OCI-LY7 (cell line): ENCODE results near the gene RGS4. TPM values are rescaled to one million over a fixed set of nuclear protein-coding genes. Genes with fewer than 3 reads are reported as not detected.

Source experiments
- BruUV-seq: library from RNA; stranded (reverse); fragments of 400-500 nt; replicated peaks from 2 replicates; lab custom pipeline; 2021; lab: Mats Ljungman, UMichigan
- CTCF ChIA-PET: fragments of 300-600 bp; sonication (Branson Sonifier 250); formaldehyde crosslinking; loops from one replicate; lab custom pipeline; 2022; ENCODE audit warnings: antibody characterized with exemption; ENCODE audit not compliant: unreplicated experiment; lab: Charles Lee
- POLR2A ChIA-PET: fragments of 300-600 bp; sonication (Branson Sonifier 250); formaldehyde crosslinking; loops from one replicate; lab custom pipeline; 2022; ENCODE audit warnings: antibody characterized with exemption; lab: Charles Lee
- DNase-seq: peaks from one replicate; pipeline ENCODE4 v3.0.0-alpha.2; 2015; ENCODE audit warnings: low spot score
- H2AFZ ChIP-seq: fragments of 200-600 bp; sonication (generic), shearing (Covaris generic); 2 replicates; pipeline ENCODE4 v1.6.1; 2014; ENCODE audit warnings: mild to moderate bottlenecking, antibody characterized with exemption, low read length, moderate library complexity
- H3K27ac ChIP-seq: fragments of 200-600 bp; sonication (generic); 2 replicates; pipeline ENCODE4 v1.5.1; 2014; ENCODE audit warnings: mixed run types, low read depth, mild to moderate bottlenecking, moderate library complexity, low read length, inconsistent platforms; ENCODE audit not compliant: poor library complexity, severe bottlenecking
- H3K36me3 ChIP-seq: fragments of 200-600 bp; sonication (generic); 2 replicates; pipeline ENCODE4 v1.6.1; 2014; ENCODE audit warnings: mild to moderate bottlenecking, antibody characterized with exemption, low read length, moderate library complexity, mixed read lengths; ENCODE audit not compliant: insufficient read depth
- H3K4me1 ChIP-seq: fragments of 200-600 bp; sonication (generic); 2 replicates; pipeline ENCODE4 v1.5.1; 2014; ENCODE audit warnings: mild to moderate bottlenecking, low read length; ENCODE audit not compliant: insufficient read depth, poor library complexity, severe bottlenecking
- H3K4me2 ChIP-seq: fragments of 200-600 bp; sonication (generic); 2 replicates; pipeline ENCODE4 v1.6.1; 2014; ENCODE audit warnings: mild to moderate bottlenecking, low read length
- H3K4me3 ChIP-seq: fragments of 200-600 bp; sonication (generic); 2 replicates; pipeline ENCODE4 v1.5.1; 2014; ENCODE audit warnings: mild to moderate bottlenecking, low read depth, low read length; ENCODE audit not compliant: poor library complexity, severe bottlenecking
- H3K79me2 ChIP-seq: fragments of 200-600 bp; sonication (generic); 2 replicates; pipeline ENCODE4 v1.6.1; 2016; ENCODE audit warnings: low read depth, mild to moderate bottlenecking, low read length, moderate library complexity, mixed read lengths; ENCODE audit not compliant: insufficient read depth
- H3K9me2 ChIP-seq: fragments of 200-600 bp; sonication (generic); 2 replicates; pipeline ENCODE4 v1.6.1; 2016; ENCODE audit warnings: mild to moderate bottlenecking, low read length, mixed read lengths; ENCODE audit not compliant: insufficient read depth
- H3K9me3 ChIP-seq: fragments of 200-600 bp; sonication (generic); 2 replicates; pipeline ENCODE4 v1.6.1; 2014; ENCODE audit warnings: mild to moderate bottlenecking, mixed run types, low read length, mixed read lengths
- H4K20me1 ChIP-seq: fragments of 200-600 bp; sonication (generic); 2 replicates; pipeline ENCODE4 v1.6.1; 2014; ENCODE audit warnings: mild to moderate bottlenecking, antibody characterized with exemption, low read length, moderate library complexity, mixed read lengths; ENCODE audit not compliant: insufficient read depth
- CTCF ChIP-seq: fragments of 200-600 bp; sonication (generic); conservative IDR thresholded peaks from 2 replicates; pipeline ENCODE4 v1.5.1; 2014; ENCODE audit warnings: mild to moderate bottlenecking, antibody characterized with exemption, low read length, moderate library complexity, mixed read lengths
- EZH2phosphoT487 ChIP-seq: fragments of 200-600 bp; sonication (generic); IDR thresholded peaks from 2 replicates; pipeline ENCODE4 v1.6.1; 2018; ENCODE audit warnings: low read depth, borderline replicate concordance, mild to moderate bottlenecking, mixed run types, antibody characterized with exemption, low read length, moderate library complexity, mixed read lengths
- intact Hi-C: fragments of 100-400 bp; cut with micrococcal nuclease; formaldehyde crosslinking; loops from one replicate; pipeline ENCODE4 v1.10.0; 2022; ENCODE audit not compliant: unreplicated experiment
- total RNA-seq, 2 experiments: library from RNA; depleted of rRNA in 1 of 2; stranded (reverse); fragments of >200 nt in 1 of 2; shearing (Covaris generic) in 1 of 2; gene quantifications; 2 replicates each; pipeline ENCODE4 v1.2.3, GENCODE V29; 2014 to 2022

Gene RGS4
- total RNA-seq, 2 experiments from 2014 or later, result not detected

- BruUV-seq, result no TSS peak
- Histone ChIP-seq H3K4me1 (no peaks in the 10 kb centered on the region), H3K4me3 (no peak overlapping the region), H3K36me3 (no peaks in the 10 kb centered on the region), H3K4me2 (no peak overlapping the region), H4K20me1 (no peaks in the 10 kb centered on the region), H3K9me3 (no peaks in the 10 kb centered on the region), H2AFZ (no peak overlapping the region), H3K79me2 (no peaks in the 10 kb centered on the region), H3K27ac (no peak overlapping the region), H3K9me2 (no peaks in the 10 kb centered on the region)
- ChIA-PET CTCF (no interaction called here), POLR2A (interaction anchor here (0.6 kb wide), 2 partner anchors 48 to 1334 kb away, joined by 3 to 5 read pairs; no protein-coding TSS in a partner anchor)
- no peak for TF ChIP-seq CTCF
- no peak for TF ChIP-seq EZH2phosphoT487
- DNase-seq, result no peak
- intact Hi-C loops, result no loop called here
Observed at GRCh38 chr1:163090321-163090945, 21.3 kb downstream of the RGS4 start.

GRCh38 chr1:163093169-163093568, 24.0 kb downstream of the RGS4 start:
- no peak for DNase-seq
- ChIA-PET POLR2A (interaction anchor here (0.7 kb wide), 1 partner anchor 795 kb away, joined by 3 read pairs; no protein-coding TSS in a partner anchor), CTCF (no interaction called here)
- Histone ChIP-seq H3K4me3 (no peak overlapping the region), H3K9me2 (no peaks in the 10 kb centered on the region), H2AFZ (no peak overlapping the region), H3K4me2 (no peak overlapping the region), H3K27ac (no peak overlapping the region), H4K20me1 (no peaks in the 10 kb centered on the region), H3K4me1 (no peaks in the 10 kb centered on the region), H3K36me3 (no peaks in the 10 kb centered on the region), H3K79me2 (no peaks in the 10 kb centered on the region), H3K9me3 (no peaks in the 10 kb centered on the region)
- TF ChIP-seq EZH2phosphoT487 (no peak), CTCF (no peak)
- no TSS peak for BruUV-seq
- intact Hi-C loops, result no loop called here

- H4K20me1 ChIP-seq, result no peaks in the 10 kb centered on the region
- BruUV-seq, result no TSS peak
- DNase-seq, result no peak
- no peaks in the 10 kb centered on the region for H3K9me3 ChIP-seq
- no peak overlapping the region for H3K27ac ChIP-seq
- H3K4me1 ChIP-seq, result no peaks in the 10 kb centered on the region
- H2AFZ ChIP-seq, result no peak overlapping the region
- H3K4me3 ChIP-seq, result no peak overlapping the region
- intact Hi-C loops, result no loop called here
- TF ChIP-seq CTCF (no peak), EZH2phosphoT487 (no peak)
- no peaks in the 10 kb centered on the region for H3K79me2 ChIP-seq
- CTCF ChIA-PET, result no interaction called here
- H3K9me2 ChIP-seq, result no peaks in the 10 kb centered on the region
- no peak overlapping the region for H3K4me2 ChIP-seq
- POLR2A ChIA-PET, result interaction anchor here (0.7 kb wide), 1 partner anchor 796 kb away, joined by 3 read pairs; no protein-coding TSS in a partner anchor
- H3K36me3 ChIP-seq, result no peaks in the 10 kb centered on the region
Observed at GRCh38 chr1:163093579-163093978, 24.4 kb downstream of the RGS4 start.
